ENCODE measurements around the gene PPP4C. TPM values are rescaled to one million over a fixed set of nuclear protein-coding genes. Genes with fewer than 3 reads are reported as not detected.

The PPP4C gene
- total RNA-seq, 1 experiment from 2014 or later = 163 TPM

GRCh38 chr16:30127993-30128392, 52.2 kb downstream of the PPP4C start:
- peaks cover 4% of the 10 kb centered on the region for H3K27me3 Mint-ChIP-seq (ENCODE audit: low read depth)
- no peaks in the 10 kb centered on the region for H3K23me2 ChIP-seq (ENCODE audit: insufficient read length, low read depth, low read length, poor library complexity, severe bottlenecking)

More at GRCh38 chr16:30127993-30128392, 52.2 kb downstream of the PPP4C start:
- no peak for DNase-seq
- H4K91ac ChIP-seq (ENCODE audit: insufficient read length, low read depth, low read length) = no peak overlapping the region
- H3T11ph ChIP-seq (ENCODE audit: low read length) = no peak overlapping the region
- no peaks in the 10 kb centered on the region for H3K79me1 ChIP-seq (ENCODE audit: insufficient read depth, low read depth, low read length, poor library complexity, severe bottlenecking)
- H3K4ac ChIP-seq (ENCODE audit: low read depth, low read length) = no peak overlapping the region
- H2BK5ac ChIP-seq (ENCODE audit: insufficient read length, low read length) = no peak overlapping the region
- WGBS (ENCODE audit: extremely low coverage, insufficient read length, low lambda C conversion rate) = no CpG with 5 or more reads among the region's 1 CpG
- H3K9me3 ChIP-seq (ENCODE audit: control insufficient read depth, low read depth, low read length) = no peaks in the 10 kb centered on the region
- no peak overlapping the region for H2AFZ ChIP-seq (ENCODE audit: low read length)
- H3K56ac ChIP-seq (ENCODE audit: insufficient read length, low read depth, low read length) = no peak overlapping the region
- TF ChIP-seq, protein P1, sequence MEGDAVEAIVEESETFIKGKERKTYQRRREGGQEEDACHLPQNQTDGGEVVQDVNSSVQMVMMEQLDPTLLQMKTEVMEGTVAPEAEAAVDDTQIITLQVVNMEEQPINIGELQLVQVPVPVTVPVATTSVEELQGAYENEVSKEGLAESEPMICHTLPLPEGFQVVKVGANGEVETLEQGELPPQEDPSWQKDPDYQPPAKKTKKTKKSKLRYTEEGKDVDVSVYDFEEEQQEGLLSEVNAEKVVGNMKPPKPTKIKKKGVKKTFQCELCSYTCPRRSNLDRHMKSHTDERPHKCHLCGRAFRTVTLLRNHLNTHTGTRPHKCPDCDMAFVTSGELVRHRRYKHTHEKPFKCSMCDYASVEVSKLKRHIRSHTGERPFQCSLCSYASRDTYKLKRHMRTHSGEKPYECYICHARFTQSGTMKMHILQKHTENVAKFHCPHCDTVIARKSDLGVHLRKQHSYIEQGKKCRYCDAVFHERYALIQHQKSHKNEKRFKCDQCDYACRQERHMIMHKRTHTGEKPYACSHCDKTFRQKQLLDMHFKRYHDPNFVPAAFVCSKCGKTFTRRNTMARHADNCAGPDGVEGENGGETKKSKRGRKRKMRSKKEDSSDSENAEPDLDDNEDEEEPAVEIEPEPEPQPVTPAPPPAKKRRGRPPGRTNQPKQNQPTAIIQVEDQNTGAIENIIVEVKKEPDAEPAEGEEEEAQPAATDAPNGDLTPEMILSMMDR (conservative IDR thresholded peaks at IDR 0.05) = no peak
- H3K23ac ChIP-seq (ENCODE audit: insufficient read length, low read depth, low read length) = no peak overlapping the region
- no peak overlapping the region for H2BK15ac ChIP-seq (ENCODE audit: low read depth, low read length)
- no peaks in the 10 kb centered on the region for H4K20me1 ChIP-seq (ENCODE audit: control insufficient read depth, insufficient read depth, insufficient read length)
- H2BK12ac ChIP-seq (ENCODE audit: insufficient read length, low read depth, low read length) = no peak overlapping the region
- H3K4me3 Mint-ChIP-seq = no peak overlapping the region
- no peaks in the 10 kb centered on the region for H3K79me2 ChIP-seq (ENCODE audit: insufficient read depth, low read length)
- no peak overlapping the region for H4K8ac ChIP-seq (replicated peaks; ENCODE audit: insufficient read length, low read depth, low read length)
- H3K4me1 ChIP-seq (ENCODE audit: insufficient read depth, low read length) = no peaks in the 10 kb centered on the region
- no peak overlapping the region for H2BK120ac ChIP-seq (ENCODE audit: low read depth, low read length, poor library complexity, severe bottlenecking)
- no peak overlapping the region for H2BK20ac ChIP-seq (ENCODE audit: low read depth, low read length, poor library complexity, severe bottlenecking)
- H2AK5ac ChIP-seq (ENCODE audit: insufficient read length, low read length) = no peak overlapping the region
- no peaks in the 10 kb centered on the region for H3K36me3 Mint-ChIP-seq (ENCODE audit: insufficient read depth in 1 of 3, low read depth in 3 of 3)
- no peaks in the 10 kb centered on the region for H3K27me3 ChIP-seq (ENCODE audit: insufficient read depth, low read length)
- H3K27ac Mint-ChIP-seq = no peak overlapping the region
- H3K9ac ChIP-seq (ENCODE audit: extremely low read depth, insufficient read length, low read length) = no peak overlapping the region
- peaks cover 0 to 6% of the 10 kb centered on the region in 2 experiments; a peak in 1 of 4 replicates for H3K4me1 Mint-ChIP-seq
- H3K14ac ChIP-seq (ENCODE audit: insufficient read depth, low read length) = no peak overlapping the region
- no peak overlapping the region for H4K5ac ChIP-seq (ENCODE audit: insufficient read length, low read depth, low read length)
- no peak overlapping the region for H3K27ac ChIP-seq (ENCODE audit: insufficient read length, low read depth, low read length)
- H3K18ac ChIP-seq (ENCODE audit: insufficient read length, low read depth, low read length) = no peak overlapping the region
- no peak overlapping the region for H3K4me2 ChIP-seq (ENCODE audit: insufficient read depth, insufficient read length, low read length)
- H3K9me3 Mint-ChIP-seq = no peaks in the 10 kb centered on the region
